GM18870 (cell line): ENCODE measurements around the gene VASN.
A peak's percentile ranks its signal among the peaks of the same experiment; 100 is the strongest.

Source experiments
- ATAC-seq: cut with Tn5 transposase; IDR thresholded peaks from one replicate; pipeline ENCODE4 v1.9.1; 2021; ENCODE audit warnings: moderate library complexity; ENCODE audit not compliant: unreplicated experiment

VASN gene

DNA sequence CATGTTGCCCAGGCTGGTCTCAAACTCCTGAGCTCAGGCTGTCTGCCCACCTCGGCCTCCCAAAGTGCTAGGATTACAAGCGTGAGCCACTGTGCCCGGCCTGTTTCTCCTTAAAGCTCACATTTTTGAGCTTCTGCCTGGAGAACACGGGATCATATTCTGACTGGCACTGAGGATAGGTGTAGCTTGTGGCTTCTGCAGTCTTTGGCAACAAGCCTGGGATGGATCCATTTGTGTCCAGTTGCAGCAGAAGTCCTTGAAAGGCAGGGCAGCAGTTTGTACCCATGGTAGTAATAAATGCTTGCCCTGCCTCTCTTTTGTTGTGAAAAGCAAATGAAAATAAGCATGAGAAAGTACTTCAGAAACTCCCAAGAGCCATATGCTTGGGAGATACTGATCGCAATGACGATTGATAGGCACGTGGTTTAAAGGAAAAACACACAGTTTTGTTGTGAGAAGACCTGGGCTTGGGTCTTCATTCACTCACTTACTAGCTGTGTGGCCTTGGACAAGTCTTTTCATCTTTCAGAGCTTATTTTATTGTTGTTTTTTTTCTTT, 47.8 kb downstream of the VASN start:
- ATAC-seq: no peak

DNA sequence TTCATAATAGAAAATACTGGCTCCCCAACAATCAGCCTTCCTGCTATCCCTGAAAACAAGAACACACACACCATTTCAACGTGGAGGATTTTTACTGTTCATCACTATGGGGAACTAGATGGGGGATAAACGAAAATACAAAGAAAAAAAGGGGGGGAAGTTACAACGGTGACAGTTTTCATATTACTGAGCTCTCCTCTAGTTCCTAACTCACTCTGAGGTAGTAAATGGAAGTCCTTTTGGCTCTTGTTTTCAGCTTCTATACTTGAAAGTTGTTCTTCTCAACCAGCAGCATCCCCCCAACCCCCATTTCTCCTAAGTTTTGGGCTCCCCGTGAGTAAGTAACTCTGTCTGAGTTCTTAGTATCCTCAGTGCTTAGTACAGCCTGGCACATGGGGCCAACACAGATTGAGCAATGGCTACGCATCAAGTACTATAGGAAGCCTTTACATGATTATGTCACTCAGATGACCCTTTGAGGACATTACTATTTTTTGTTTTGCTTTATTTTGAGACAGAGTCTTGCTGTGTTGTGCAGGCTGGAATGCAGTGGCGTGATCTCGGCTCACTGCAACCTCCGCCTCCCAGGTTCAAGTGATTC, 49.0 kb downstream of the VASN start:
- no peak for ATAC-seq

DNA sequence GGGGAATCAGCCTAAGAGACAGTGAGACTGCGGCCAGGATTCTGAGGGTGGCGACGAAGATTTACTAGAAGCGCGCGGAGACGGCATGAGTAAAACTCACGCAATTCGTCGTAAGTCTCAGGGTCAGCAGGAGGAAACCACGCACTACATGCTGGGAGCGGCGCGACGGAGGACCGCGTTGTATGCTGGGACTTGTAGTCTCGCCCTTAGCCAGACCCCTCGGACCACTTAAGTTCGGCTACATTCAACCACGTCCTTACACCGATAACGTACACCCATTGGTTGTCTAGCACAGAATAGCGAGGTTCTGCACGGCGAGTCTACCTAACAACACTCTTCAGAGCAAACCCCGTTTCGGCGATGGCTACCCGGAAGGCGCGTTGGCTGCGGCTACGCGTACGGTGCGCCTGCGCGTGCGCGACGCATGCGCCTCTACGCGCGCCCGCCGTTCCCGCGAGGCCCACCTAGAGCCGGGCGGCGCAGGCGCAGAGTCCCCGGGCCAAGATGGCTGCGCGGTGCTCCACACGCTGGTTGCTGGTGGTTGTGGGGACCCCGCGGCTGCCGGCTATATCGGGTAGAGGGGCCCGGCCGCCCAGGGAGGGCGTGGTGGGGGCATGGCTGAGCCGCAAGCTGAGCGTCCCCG, 53.9 kb downstream of the VASN start, which contains the start of gene DNAJA3:
TSS of gene DNAJA3 (plus strand) at position 491 of the 643 bp plus-strand sequence. CDS start at position 505, 14 bp downstream.
- peak; percentile 86 for ATAC-seq

DNA sequence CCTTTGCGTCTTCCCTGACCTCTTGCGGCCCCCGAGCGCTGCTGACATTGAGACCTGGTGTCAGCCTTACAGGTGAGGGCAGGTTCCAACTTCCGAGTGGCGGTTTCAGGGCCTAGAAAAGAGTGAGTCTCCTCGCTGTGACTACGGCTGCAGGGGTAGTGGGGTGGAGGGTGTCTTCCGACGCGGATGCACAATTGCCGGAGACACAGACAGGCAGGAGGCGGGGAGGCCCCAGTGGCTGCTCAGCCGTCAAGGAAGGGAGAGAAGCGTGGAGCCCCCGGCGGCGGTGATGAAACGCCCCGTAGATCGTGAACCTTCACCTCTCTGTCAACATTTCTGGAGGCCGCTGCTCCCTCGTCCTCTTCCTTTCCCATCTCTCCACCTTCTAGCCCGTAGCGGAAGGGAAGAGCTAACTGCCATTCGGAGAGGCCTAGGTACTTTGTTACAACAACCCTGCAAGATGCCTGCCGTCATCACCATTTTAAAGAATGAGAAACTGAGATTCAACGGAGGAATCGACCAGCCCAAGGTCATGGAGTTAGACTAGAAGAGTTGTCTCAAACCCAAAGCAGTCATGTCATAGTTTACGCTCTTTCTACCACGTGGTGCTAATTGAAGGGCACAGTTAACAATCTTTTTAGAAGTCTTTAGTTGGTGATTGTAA, 54.5 kb downstream of the VASN start:
- peak; percentile 19 for ATAC-seq

DNA sequence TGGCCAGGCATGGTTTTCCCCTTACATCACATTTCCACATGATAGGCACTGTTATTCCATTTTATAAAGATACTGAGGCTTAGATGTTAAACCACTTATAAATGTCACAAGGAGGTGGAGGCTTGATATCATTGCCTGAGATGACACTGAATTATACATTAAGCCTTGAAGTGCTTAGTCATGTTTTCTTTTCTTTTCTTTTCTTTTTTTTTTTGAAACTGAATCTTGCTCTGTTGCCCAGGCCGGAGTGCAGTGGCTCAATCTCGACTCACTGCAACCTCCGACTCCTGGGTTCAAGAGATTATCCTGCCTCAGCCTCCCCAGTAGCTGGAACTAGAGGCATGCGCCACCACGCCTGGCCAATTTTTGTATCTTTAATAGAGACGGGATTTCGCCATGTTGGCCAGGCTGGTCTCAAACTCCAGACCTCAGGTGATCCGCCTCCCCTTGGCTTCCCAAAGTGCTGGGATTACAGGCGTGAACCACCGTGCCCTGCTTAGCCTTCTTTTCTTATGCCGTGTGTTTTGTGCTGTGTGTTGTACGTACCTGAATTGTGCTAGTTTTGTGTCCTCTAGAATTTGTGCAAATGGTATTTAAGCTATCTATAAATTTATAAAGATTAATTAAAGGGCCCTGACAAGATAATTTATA, 55.2 kb downstream of the VASN start:
- no peak for ATAC-seq

DNA sequence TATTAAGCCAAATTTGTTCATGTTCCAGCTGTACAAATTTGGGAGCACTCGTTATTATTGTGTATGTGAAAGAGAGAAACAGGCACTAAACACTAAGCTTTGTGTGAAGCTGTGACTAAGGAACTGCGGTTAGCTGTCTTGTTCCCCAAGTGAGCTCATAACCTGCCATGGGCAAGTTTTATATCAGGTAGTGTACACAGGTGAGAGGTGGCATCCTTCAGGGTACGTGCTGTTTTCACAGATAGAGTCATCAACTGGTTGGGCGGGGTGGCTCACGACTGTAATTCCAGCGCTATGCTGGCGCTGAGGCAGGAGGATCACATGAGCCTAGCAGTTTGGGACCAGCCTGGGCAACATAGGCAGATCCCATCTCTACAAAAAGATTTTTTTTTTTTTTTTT, 56.9 kb downstream of the VASN start:
- ATAC-seq: no peak

DNA sequence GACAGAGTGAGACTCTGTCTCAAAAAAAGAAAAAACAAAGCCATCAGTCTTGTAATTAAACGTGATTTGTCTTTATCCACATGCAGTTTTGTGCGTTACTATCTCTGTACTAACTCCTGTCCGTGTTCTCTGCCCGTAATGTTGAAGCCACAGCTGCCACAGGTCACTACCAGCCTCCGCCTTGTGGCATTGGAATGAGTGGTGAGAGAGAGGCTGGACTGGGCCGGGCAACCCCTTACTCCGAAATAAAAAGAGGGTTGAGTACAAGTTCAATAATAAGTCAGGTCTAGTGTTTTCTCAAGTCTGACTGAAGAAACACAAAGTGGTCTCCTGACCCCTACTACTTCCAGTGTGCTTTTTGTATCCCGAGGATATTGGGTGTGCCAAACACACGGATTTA, 59.4 kb downstream of the VASN start:
- ATAC-seq: no peak
